ENCODE data around the gene PPP1R36.
"Not testable (repeated sequence)": the region's sequence is repeated elsewhere in the genome, so short reads cannot be mapped to it uniquely, and the experiment has no call there.

PPP1R36 gene

DNA sequence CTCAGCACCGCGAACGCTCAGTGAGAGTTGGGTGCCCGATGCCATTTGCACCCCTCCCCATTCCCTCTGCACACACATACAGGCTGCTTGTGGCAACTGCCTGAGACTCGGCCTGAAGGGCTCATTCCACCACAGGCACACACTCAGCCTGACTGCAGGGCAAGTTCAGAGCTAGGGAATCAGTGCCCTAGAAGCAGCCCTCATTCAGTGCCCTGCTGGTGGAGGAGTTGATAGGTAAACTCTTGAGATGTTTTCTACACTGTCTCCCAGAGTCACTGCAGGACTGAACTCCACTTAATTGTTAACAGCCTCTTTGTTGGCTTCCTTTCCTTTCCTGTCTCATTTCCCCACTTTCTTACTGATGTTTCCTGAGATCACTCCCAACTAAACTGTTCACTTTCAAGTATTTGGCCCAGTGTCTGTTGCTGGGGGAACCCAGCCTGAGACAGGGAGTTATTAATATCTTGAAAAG lies 16.9 kb downstream of the PPP1R36 start:
- DNase-seq (ENCODE audit: low spot score) = no peak

DNA sequence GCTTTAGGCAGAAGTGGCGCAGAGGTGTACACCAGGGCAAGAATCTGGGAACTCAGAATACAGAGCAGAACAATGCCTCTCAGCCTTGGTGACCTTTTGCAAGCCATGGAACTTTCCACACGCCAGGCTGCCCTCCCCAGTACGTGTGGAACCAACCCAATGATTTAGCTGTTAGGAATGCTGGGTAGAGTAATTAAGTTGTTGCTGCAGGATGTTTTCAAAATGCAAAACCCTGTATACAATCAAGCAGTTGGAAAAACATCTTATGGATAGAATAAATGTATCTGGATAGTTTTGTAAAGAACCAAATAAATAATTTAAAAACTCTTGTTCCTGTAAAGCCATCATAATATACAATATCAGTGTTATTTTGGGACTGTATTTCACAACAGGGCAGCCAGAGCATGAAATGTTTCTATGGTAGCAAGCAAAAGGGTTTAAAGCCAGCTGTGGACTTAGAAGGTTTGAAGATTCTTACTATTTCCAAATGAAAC lies 19.4 kb downstream of the PPP1R36 start:
- DNase-seq (ENCODE audit: low spot score) = peak; percentile 59

DNA sequence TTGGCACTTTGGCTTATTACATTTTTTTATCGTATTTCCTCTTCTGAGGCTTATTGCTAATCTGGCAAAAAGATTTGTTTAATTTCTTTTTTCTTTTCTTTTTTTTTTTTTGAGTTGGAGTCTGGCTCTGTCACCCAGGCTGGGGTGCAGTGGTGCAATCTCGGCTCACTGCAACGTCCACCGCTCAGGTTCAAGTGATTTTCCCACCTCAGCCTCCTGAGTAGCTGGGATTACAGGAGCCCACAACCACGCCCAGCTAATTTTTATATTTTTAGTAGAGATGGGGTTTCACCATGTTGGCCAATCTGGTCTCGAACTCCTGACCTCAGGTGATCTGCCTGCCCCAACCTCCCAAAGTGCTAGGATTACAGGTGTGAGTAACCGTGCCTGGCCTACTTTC lies 19.9 kb downstream of the PPP1R36 start:
- DNase-seq (ENCODE audit: low spot score) = not testable (repeated sequence)

GRCh38 chr14:64572386-64573104 lies 22.8 kb downstream of the PPP1R36 start:
- DNase-seq (ENCODE audit: low spot score) = no peak

DNA sequence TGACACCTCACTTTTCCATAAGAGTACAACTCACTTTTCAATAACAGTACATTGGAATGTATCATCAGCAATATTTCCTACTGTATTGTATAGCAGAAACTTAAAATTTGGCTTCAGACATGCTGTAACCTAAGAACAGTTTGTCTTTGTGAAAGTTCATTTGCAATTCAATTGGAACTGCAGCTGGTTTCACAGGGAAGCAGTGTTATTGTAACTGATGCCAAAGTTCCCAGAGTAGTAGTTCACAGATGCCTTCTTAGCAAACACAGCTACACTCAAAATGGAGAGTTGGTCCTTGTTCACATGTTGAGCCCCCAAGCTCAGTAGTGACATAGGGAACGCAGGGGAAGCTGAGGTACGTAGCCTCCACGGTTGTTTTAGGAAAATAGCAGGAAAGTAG lies 23.3 kb downstream of the PPP1R36 start:
- no peak for DNase-seq (ENCODE audit: low spot score)

- DNase-seq (ENCODE audit: low spot score) = no peak
Observed at GRCh38 chr14:64574371-64575107, 24.8 kb downstream of the PPP1R36 start.

GRCh38 chr14:64577211-64577610 lies 27.4 kb downstream of the PPP1R36 start:
- no peak for DNase-seq (ENCODE audit: low spot score)

GRCh38 chr14:64580467-64580866 lies 30.7 kb downstream of the PPP1R36 start:
- no peak for DNase-seq (ENCODE audit: low spot score)

DNA sequence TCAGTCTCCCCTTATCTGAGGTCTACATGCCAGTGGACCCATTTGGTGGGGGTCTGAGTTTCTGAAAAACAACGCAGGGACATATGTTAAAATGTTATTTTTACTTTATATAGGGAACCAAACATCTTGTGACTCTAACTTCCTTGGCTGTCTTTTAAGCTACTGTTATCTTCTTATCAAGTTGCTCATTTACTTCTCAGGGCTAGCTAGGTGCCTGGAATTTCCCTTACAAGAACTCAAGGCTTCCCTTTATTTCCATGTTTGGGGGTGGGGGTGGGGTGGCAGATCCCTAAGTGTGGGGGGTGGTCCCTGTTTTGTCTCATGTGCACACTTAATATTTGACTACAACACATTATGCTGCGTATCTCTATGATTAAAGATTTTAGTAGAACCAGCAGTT lies 31.6 kb downstream of the PPP1R36 start:
- DNase-seq (ENCODE audit: low spot score) = no peak

DNA sequence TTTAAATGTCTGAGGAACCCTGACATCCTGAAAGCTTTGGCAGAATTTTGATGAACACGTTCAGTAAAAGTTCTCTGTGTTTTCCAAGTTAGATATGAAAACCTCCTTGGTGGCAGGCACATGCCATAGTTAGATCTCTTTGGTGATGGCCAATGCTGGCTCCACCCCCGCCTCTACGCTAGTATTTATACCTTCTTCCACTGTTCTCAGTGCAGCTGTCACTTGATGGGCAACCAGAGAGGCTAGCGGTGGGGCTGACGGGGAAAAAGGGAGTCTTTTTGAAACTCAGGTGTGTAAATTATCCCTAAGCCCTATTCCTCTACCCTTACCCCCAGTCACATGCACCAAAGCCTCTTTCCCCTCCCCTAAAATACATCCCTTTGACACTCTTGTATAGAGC lies 32.1 kb downstream of the PPP1R36 start:
- DNase-seq (ENCODE audit: low spot score) = no peak

DNA sequence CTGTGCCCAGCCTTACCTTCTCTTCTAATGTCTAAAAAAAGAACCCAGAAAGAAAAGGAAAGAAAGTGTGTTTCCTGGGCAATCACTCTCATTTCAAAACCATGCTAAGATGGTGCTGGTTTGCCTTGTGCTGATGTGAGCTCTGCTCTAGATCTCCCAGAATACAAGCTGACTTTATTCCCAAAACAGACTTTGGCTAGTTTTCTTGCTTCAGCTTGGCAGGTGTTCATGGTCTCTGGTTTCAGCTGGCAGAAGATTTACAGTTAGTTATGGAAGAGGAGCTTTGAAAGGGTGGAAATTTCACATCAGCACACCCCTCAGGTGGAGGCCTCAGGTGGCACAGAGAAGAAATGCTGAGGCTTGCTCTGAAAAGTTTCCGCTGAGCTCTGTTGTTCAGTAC lies 34.4 kb downstream of the PPP1R36 start:
- no peak for DNase-seq (ENCODE audit: low spot score)

GRCh38 chr14:64591809-64592208 lies 42.0 kb downstream of the PPP1R36 start:
- DNase-seq (ENCODE audit: low spot score) = peak; percentile 21

- DNase-seq (ENCODE audit: low spot score) = no peak
Observed at GRCh38 chr14:64594438-64594837, 44.7 kb downstream of the PPP1R36 start.

GRCh38 chr14:64598404-64598803 lies 48.6 kb downstream of the PPP1R36 start:
- DNase-seq (ENCODE audit: low spot score) = no peak

DNA sequence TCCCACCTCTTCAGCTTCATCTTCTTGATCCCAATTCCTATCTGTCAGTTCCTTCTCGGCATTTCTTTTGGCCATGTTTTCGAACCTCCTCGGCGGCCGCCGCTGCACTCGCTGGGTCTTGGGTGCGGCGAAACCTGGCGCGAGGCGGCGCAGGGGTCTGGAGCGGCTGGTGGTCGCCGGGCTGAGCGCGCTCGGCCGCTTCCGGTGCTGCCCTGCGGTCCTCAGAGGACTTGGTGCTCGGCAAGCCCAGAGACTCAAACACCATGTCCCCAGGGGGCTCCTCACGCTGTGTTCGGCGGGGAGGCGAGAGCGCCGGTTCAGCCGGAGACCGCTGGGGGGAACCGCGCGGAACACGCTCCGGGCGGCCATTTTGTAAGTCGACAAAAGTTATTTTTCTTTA lies 51.8 kb downstream of the PPP1R36 start:
- no peak for DNase-seq (ENCODE audit: low spot score)

DNA sequence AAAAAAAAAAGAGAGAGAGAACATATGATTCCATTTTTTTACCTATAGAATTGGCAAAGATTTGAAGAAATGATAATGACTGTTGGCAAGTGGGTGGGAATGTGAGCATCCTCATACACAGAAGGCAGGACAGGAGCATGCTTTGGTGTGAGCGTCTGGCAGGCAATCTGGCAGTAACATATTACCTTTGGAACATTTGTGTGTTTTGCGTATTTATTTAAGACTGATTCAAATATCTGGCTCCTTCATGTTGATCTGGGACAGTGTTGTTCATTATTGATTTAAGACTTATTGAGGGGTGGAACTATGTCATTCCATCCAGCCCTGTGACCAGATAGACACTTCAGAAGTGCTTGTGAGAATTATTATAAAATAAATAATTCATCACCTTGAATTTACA lies 53.1 kb downstream of the PPP1R36 start:
- no peak for DNase-seq (ENCODE audit: low spot score)

DNA sequence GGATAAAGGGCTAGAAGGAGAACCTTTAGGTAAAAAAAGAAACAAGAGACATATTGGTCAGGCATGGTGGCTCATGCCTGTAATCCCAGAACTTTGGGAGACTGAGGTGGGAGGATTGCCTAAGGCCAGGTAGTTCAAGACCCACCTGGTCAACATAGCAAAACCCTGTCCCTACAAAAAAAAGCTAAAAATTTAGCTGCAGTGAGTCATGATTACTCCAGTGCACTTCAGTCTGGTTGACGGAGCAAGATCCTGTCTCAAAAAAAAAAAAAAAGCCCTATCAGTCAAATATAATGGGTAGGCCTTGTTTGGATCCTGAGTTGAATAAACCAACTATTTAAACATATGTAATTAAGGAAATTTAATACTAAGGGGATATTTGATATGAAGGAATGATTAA lies 54.2 kb downstream of the PPP1R36 start:
- no peak for DNase-seq (ENCODE audit: low spot score)

DNA sequence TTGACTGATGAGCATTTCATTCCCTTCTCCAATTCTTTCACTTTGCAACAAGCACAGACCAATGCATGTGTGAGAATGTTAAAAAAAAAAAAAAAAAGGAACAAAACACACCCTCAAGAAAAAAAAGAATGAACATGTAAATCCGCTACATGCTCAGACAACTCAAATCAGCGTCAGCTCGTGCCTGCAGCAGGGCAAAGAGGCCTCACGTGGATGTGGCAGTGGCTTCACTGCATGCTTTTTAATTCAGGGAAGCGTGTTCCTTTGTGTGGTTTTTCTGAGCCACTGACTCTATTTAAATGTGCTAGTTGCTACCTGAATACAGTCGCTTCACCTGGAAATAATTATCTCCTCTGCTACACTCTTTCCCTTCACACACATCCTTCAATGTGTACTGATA lies 55.1 kb downstream of the PPP1R36 start:
- no peak for DNase-seq (ENCODE audit: low spot score)

DNA sequence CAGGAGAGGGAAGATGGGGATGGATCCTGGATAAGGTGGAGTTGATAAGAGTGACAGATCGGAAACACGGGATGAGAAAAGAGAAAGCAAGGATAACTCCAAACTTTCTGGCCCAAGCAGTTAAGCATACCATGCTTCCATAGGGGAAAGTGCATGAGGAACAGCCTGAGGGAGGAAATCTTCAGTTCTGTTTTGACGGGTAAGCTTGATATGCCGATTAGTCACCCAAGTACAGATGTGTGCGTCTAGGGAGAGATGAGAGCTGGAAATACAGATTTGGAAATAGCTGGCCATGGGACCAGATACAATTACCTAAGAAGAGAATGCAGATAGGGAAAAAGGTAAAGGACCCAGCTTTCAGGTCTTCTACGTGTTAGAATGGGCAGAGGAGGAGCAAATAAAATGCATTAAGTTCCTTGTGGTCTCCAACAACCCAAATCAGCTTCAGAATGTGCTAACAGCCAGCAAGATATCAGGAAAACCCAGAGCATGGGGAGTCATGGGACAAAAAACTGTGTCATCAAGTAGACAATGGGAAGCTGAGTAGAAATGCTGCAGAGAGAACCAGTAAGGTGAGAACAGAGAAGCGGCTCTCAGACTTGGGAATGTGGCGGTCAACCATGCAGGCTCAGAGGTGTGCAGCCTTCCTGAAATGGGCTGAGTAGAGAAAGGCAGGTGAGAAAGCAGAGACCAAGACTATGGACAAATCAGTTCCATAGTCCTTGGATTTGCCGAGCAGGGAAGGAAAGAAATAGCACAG lies 56.3 kb downstream of the PPP1R36 start:
- no peak for DNase-seq (ENCODE audit: low spot score)

GRCh38 chr14:64610049-64610746 lies 60.4 kb downstream of the PPP1R36 start:
- DNase-seq (ENCODE audit: low spot score) = no peak

DNA sequence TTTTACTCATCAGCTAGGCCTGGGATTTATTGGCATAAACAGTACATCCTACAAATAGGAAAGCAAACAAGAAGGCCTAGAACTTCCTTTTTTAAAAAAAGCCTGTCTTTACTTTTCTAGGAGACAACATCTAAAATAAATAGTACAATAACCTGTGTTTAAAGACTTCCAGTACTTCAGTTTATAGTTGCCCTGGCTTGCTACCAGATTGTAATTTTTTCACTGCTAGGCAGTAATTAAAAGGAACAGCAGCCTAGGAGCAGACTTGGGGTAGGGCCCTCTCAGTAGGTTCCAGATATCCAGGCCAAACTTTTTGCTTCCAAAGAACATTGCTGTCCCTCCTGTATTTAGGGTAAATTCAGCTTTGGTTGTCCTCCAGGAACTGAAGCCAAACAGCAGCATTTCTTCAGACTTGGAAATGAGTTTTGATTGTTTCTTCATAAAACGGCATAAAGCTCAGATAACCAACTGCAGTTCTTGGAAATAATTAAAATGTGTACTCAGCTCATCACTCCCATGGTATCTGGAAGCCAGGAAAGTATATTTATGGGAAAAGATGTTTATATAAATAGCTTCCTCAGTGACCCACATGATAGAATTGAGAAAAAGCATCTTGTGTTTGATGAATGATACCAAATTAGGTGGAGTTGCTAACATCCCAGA lies 61.7 kb downstream of the PPP1R36 start:
- DNase-seq (ENCODE audit: low spot score) = no peak

GRCh38 chr14:64612021-64612380 lies 62.2 kb downstream of the PPP1R36 start:
- DNase-seq (ENCODE audit: low spot score) = peak; percentile 82
